Hematopoietic multipotent progenitor cell treated with erythropoietin and hydrocortisone succinate and interleukin-3 and kit ligand, for 8 days (in vitro differentiated cells): ENCODE results near the gene STX8.

Source experiments
- DNase-seq: peaks from one replicate; pipeline ENCODE4 v3.0.0-alpha.2; 2015

The STX8 gene

DNA sequence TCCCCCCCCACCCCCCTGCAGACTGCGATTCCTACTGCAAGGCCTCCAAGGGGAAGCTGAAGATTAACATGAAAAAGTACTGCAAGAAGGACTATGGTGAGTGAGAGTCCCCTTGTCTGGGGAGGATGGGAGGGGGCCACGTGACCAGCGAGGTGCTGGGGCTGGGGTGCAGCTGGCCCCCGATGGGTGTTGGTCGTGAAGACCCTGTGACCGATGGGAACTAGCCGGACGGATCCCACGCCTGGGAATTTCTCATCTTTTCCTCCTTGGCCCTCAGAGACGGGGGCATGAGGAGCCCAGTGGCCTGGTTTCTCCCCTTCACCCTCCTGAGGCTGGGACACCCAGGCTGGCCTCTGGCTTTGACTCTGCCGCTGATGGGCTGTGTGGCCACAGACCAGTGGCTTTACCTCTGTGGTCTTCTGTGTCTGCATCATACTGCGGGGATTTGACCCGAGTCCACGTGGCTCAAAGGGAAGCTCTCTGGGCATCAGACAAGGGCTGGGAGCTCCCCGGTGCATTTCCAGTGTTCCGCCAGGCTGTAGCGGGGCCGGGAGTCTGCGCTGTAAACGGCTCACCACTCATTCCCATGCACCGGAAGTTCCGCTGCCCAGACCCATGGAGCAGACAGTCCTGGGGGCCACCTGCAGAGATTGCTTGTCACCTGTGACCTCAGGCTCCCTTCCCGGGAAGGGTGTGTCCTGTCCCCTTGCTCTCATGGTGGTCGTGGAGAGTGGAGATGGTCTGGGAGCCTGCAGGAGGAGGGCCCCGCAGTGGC is 354.3 kb downstream of the STX8 start:
- no peak for DNase-seq

DNA sequence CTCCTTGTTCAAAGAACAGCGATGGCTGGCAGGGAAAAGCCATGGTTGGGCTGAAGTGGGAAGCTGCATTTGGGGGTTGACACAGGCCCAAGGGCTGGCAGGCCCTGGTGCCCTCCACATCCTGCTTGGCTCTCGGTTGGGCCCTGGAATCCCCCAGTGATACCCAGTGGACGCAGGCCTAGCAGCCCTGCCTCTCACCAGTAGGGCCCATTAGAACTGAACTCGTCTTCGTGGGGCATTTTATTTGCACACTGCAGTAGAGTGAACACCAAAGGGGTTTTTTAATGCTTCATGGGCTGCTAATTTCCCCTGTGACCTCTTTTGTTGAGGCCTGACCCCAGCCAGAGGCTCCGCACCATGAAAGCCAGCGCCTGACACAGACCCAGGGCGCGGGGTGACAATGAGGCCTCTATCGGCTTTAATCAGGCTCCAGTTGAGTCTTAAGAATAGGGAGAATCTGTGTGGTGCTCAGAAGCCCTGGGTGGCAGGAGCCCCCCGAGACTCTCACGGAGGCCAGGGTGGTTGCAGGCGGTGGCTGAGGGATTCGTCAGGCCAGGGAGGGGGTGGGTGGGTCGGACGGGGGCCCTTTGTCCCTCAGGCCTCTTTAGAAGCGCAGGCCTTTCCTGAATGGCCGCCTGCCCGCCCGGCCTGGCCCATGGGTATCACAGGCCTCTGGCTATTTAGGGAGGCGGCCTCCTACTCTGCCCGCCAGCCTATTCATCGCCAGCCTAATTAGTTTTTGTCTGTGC is 355.0 kb downstream of the STX8 start:
- DNase-seq: no peak

DNA sequence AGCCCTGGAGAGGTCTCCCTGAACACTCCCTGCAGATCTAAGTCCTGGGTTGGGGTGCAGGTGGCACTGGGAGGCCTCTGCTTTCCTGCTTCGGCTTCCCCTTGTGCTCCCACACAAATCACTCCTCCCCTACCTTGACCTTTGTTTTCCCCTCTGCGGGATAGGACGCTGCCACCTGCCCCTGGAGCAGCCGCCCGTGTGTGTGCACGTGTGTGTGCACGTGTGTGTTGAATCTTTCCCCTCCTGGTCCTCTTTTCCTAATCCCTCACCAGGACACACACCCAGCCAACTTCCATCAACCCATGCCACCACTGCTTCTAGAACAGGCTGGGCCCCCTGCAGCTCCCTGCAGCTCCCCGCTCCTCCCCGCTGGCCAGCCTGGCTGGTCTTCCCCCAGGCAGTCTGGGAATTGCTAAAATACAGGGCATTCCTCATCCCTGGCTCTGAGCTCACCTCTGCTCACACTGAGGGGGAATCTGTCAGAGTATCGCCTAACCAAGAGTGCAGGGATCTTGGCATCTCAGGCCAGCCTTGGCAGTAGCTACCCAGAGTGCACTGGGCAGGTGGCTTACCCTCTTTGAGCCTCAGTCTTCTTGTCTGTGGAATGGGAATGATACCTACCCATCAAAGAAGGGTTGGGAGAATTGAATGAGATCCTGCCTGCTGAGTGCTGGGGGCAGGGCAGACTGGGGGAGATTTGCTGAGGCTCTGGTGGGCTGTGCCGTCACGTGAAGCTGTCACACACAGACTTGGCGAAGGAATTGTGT is 355.8 kb downstream of the STX8 start:
- DNase-seq: no peak

DNA sequence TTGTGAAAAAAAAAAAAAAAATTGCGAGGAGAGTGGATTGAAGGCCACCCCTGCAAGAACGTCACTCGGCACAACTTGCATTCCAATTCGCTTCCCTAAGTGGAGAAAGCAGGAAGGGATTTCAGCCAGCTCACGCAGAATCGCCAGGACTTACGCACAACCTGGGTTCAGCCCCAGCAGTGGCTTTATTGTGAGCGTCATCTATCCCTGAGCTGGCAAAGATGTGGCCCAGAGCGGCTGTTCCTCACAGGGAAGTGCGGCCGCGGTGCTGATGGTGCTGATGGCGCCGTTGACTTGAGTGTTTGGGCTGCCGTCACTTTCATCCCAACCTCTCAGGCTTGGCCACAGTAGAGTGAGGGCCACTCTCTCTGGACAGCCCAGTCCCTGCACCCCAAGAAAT is 356.7 kb downstream of the STX8 start:
- no peak for DNase-seq

DNA sequence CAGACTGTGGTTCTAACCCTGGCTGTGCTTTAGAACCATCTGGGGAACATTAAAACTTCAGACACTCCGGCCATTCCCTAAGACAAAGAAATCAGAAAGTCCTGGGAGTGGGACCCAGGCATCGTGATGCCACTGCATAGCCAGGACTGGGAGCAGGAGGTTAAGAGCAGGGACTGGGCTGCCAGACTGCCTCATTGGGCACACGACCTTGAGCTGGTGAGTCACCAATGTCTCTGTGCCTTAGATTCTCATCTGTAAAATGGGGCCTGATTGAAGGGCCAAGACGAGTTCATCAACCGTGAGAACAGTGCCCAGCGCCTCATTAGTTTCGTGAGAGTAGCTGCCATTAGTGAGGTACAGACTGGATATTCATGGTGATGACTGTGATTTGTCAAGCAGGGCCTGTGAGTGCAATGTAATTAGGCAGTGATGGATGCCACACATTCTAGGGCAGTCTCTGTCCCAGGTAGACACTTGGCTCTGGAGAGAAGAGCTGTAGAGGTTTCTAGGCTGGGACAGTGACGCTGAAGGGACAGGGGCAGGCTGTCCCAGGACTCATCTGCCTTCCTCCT is 357.5 kb downstream of the STX8 start:
- DNase-seq: no peak

DNA sequence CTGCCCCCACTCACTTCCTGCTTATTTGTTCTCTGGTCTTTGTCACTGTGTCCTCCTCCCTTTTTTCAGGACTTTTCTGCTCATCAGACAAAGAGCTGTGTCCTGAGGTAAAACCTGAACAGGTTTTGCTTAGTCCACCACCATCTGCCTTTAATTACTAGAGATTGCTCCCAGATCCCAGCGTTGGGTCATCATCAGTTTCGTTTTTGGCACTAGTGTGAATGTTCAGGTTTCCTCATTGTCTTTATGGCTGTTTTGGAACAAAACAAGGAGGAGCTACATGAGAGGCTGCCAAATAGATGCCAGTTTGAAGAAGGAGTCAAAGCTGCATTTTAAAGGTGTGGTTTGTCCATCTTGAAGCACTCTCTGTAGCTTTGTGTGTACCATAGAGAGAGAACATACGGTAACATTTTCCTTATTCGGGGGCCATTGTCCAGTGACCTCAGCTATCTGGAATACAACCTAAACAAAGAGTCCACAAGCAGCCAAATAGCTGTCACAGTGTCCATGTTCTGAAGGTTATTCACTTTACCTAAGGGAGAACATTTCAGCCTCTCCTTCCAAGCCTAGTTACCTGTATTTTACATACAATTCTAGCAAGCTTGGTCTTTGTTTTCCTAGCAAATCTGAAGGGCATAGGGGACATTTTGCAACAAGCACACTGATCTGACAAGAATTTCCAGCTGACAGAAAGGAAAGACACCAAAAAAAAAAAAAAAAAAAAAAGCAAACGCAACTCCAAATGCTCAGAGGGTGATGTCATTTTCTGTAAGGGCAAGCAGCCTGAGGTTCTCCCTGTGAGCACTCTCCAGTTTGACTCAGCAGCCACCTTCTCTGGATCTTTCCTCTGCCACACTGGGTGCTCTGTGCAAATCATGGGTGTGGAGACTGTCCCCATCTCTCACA is 358.2 kb downstream of the STX8 start:
- DNase-seq: no peak

DNA sequence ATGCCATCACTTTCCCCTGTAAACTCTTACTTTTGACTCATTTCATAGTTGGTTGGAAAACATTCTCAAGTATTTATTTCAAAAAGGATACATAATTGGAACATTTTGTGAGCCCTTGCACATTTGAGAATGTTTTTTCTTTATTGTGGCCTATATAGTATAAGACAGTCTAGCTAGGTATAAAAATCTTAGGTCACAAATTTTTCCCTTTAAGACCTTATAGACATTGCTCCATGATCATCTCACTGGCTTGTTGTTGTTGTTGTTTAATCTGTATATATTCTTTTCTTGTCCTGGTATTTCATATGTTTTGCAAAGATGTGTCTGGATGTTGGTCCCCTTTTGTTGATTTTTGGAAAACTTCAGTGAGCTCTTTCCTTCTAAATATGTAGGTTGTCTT is 360.2 kb downstream of the STX8 start:
- no peak for DNase-seq

DNA sequence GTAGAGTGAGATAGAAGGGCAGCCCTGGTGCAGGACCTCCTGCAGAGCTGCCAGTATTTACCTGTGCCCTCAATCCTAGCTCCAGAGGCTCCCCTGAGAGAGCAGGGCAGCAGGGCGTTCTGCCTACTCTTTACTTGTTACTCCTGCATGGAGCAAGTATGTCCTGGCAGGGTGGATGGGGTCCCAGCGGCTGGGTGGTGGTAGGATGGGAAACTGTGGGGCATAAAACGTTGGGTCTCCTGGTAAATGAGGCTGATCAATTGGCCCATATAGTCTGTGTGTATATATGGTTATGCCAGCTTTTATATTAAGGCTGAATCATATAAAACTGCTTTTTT is 362.3 kb downstream of the STX8 start:
- DNase-seq: no peak

DNA sequence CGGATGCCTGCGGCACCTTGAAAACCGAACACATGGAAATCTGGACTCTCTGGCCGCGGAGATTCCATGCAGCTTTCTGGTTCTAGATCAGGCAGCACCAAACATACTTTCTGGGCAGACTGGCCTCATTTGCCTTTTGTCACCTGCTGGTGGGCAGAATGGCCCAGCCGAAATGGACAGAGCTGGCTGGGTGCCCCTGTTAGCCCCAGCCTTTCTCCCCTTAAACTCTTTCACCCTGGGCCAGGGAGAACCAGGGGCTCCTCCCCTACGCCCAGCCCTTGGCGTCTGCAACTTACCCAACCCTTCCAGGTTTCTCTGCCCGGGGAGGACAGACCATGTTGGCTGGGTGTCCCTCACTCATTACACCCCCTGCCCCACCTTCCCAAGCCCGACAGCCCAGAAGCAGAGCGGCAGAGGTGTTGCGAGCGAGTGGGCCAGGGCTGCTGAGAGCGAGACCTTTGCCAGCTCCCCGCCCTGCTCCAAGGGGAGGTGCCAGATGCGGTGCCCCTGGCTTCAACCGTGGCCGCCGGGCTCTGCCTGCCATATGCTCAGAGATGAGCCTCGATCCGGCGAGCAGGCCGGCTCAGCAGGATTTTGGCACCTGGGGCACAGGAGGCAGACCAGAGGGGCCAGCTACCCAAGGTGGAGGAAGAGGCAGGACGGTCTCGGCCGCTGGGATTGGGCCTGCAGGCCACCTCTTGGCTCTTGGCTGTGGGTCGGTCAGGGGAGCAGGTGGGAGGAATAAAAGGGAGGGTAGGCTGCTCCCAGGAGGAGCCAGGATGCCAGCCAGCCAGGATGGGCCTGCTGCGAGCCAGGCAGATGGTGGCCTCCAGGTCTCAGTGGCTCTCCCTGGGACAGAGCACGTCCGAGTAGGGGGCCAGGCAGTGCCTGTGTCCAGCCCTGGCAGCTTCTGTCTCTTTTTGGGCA is 363.0 kb downstream of the STX8 start:
- no peak for DNase-seq

DNA sequence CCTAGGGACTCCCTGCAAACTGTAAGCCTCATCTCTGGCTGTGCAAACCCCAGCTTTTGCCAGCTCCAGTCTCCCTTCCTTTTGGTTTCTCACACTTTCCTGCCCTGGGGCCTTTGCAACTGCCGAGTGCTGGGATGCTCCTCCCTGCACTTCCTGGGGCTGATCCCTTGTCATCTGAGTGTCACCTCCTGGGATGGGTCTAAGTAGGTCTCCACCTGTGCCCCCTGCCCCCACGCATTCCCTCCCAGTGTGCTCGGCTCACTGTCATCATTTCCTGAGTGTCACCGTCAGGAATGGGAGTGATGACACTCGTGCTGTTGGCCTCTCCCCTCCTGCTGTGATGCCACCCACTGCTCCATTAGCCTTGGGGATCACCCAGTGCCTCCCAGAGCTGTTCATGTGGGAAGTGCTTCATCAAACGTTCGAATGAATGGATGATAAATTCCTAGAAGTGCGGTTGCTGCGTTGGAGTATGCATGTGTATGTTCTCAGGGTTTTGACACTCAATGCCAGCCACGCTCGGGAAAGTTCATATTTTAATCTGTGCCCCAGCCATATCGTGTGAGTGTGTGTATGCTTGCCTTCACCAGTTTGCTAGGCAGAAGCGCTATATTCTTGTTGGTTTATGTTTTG is 364.4 kb downstream of the STX8 start:
- DNase-seq: no peak

DNA sequence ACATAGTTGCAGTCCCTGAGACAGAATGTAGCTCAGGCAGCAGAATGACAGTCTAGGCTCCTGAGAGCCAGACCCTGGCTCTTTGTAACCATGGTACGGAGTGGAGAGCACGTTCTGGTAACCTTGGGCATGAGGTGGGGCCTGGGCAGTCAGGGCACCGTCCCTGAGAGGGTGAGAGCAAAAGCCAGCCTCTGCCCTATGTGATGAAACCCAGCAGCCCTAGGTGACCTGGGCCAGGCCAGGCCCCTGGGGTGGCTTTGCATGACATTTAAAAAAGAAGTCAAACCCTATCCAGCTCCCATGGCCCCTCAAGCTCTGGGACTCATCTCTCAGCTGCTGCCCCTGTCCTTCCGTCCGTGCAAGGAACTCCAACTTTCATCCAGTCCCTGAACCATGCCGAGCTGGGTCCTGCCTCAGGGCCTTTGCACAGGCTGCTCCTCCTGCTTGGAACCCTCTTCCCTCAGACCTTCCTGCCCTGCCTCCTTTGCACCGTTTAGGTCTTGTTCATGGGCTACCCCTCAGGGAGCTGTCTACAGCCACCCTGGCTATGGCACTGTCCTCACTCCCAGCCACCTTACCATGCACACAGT is 365.7 kb downstream of the STX8 start:
- no peak for DNase-seq

DNA sequence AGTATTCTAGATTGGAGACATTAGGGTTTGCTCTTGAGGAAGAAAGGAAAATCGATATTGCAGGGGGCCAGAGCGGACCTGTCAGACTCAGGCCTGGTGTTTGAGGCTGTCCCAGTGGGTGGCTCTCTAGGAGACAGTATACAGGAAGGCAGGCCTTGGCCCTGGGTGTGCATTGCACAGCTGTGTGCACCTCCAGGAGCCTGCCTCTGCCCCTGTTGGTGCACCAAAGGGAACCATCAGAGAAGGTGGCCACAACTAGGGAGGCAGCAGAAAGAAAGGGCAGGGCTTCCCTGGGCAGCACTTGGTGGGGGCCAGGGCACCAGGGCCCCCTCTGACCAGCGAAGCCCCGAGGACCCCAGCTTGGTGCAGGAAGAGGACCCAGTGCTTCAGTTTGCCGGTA is 366.3 kb downstream of the STX8 start:
- no peak for DNase-seq

DNA sequence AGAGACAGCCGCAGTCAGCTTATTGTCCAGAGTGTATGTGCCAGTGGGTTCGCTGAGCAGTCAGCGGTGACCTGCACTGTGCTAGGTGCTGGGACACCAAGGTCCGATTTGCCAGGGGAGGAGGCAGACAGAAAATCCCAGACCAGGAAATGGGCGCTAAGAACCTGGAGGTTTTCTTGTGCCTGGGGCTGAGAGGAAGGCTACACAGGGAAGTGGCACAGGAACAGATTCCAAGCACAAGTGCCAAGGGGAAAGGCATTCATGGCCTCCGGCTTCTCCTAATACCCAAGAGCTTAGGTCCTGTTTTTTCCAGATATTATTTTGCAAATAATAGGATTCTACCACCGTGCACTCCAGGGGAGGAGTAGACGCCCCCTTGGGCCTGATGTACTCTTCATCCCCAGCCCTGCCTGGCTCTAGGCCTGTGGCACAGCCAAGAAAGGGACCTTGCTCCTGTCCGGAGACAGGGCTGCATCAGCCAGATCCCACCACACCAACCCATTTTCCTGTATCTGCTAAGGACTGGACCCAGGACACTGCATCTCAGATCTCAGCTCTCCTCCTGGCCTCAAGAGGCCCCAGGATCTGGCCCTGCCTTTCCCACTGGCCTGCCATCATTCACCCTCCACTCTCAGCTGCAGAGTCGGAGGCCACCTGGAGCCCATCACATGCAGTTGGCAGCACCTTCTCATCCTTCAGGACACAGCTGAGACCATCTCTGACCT is 367.1 kb downstream of the STX8 start:
- no peak for DNase-seq

DNA sequence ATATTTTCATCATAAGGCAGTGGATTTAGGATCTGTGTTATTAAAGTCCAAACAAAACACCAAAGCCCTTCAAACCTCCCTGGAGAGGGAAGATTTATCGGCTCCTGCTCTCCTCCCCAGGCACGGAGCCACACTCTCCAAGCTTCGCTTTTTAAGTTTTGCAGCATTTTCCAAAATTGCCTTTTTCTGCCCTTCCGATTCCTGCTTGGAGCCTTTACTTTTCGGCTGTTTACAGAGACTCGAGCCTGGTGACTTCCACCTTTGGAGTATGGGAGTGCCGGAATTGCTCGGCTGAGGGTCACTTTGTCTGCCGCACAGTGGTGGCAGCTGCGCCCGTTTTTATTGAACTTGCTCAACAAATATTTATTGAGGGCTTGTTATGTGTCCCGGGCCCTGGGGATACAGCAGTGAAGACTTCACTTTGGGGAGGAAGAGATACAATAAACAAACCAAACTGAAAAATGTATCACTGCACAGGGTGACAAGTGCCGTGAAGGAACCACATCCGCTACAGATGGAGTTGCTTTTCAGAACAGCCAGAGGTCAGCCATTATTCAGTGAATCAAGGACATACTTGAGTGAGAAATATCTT is 368.8 kb downstream of the STX8 start:
- DNase-seq: no peak

DNA sequence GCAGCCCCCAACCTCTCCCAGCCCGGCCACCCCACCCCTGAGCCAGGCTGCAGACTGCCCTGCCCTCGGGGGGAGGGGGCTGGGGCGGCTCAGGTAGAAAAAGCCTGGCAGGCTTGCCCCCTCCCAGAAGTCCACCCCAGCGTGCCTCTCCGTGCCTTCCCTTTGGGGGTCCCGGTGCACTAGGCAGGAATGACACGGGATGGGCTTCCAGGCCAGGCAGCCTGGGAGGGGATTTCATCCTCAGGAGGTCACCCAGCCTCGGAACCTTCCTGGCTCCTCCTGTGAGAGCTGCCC is 369.3 kb downstream of the STX8 start:
- DNase-seq: no peak

DNA sequence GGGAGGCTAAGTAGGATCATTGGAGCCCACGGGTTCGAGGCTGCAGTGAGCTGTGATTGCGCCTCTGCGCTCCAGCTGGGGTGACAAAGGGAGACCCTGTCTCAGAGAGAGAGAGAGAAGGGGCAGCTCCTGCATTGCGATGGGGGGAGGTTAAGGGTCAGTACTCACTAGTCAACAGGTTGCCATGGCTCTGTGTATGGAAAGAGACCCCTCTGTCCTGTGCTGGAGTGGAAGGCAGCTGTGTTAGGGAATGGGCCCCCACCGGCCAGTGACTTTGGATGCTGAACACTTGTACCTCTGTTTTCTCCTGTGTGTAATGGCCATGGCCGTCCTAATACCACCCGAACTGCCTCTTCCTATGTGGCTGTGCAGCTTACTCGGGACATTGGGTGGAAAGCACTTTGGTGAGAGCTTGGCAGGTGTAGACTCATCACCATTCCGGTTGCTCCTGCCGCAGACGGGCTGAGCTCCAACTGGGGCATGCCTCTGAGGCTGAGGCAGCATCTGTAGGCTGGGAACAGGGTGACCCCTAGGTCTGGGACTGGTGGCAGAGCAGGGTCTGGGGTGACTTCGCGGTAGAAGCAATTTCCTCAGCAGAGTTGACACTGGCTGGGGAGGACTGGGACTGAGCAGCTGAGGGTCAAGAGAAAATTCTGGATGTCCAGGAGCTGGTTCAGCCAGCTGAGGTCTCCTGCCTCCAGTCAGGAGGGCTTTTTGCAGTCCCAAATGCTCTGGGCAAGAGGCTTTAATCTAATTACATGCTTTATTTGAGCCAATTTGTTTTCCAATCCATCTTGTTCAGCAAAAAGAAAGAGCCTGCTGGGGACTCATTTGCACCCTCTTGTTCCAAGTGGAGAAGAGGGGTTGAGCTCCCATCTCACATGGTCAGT is 369.9 kb downstream of the STX8 start:
- DNase-seq: no peak

DNA sequence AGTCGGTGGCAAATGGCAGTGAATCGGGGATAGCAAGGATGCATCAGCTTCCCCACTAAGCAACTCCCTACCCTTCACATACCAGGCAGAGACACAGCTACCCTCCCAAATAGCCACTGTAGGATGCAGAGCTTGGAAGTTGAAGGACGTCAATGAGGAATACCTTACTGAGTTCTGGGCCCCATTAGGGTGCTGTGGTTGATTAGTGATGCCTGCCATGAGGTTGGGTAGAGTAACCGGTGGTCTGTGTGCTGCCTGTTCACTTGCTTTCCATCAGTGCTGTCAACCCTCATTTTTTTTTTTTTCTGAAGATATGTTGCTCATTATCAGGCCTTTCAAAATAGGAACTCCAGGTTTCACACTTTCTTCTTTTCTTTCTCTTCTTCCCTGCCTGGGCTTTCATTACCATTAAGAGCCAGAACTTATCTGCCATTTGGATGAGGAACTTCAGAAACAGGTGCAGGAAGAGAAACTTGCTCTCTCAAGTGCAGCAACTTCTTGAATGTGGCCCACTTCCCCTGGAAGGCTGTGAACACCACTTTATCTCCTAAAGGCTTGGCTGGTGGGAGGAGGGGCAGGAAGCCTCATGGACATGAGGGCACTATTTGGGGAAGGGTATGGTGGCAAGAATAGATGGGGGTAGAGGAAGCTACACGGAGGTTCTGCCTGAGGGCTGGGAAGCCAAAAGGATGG is 370.8 kb downstream of the STX8 start:
- no peak for DNase-seq
